Naive thymus-derived CD4-positive, alpha-beta T cell (primary cell): ENCODE data around the gene MADD. TPM values are rescaled to one million over a fixed set of nuclear protein-coding genes. Genes with fewer than 3 reads are reported as not detected.

Experiments
- ATAC-seq: fragments of 150-1000 bp; cut with Tn5 transposase; 2 replicates; pipeline ENCODE4 v1.10.0; 2021; ENCODE audit warnings: mild to moderate bottlenecking, moderate library complexity
- CTCF ChIA-PET: fragments of 350-600 bp; sonication (Branson Sonifier 250); formaldehyde crosslinking; loops from one replicate; lab custom pipeline; 2021; ENCODE audit warnings: antibody characterized with exemption; lab: Charles Lee
- POLR2A ChIA-PET: fragments of 350-600 bp; sonication (Branson Sonifier 250); formaldehyde crosslinking; loops from one replicate; lab custom pipeline; 2021; ENCODE audit warnings: antibody characterized with exemption, inconsistent platforms; lab: Charles Lee
- DNase-seq, 9 donors: peaks; one replicate each; pipeline versions ENCODE4 v3.0.0 to v3.0.0-alpha.2; 2020 to 2022; ENCODE audit warnings: mixed read lengths in 1 of 9
- H3K27ac ChIP-seq: one replicate; pipeline ENCODE4 v1.7.0; 2013; ENCODE audit warnings: mild to moderate bottlenecking, low read depth, low read length, moderate library complexity
- H3K27me3 ChIP-seq, 2 donors: one replicate each; pipeline ENCODE4 v1.7.0; 2013; ENCODE audit warnings: low read length in 2 of 2, mild to moderate bottlenecking in 2 of 2, moderate library complexity in 2 of 2; ENCODE audit not compliant: control insufficient read depth in 2 of 2, insufficient read depth in 2 of 2
- H3K36me3 ChIP-seq, 3 experiments: 1 replicate in 2 of 3; 2 replicates in 1 of 3; pipeline ENCODE4 v1.7.0; 2013; ENCODE audit warnings: low read length in 3 of 3, mild to moderate bottlenecking in 3 of 3, moderate library complexity in 1 of 3; ENCODE audit not compliant: insufficient read depth in 3 of 3, control insufficient read depth in 2 of 3
- H3K4me1 ChIP-seq, 2 donors: one replicate each; pipeline ENCODE4 v1.7.0; 2013; ENCODE audit warnings: low read length in 2 of 2, mild to moderate bottlenecking in 2 of 2, moderate library complexity in 1 of 2; ENCODE audit not compliant: control insufficient read depth in 2 of 2, insufficient read depth in 2 of 2
- H3K4me3 ChIP-seq: 2 replicates; pipeline ENCODE4 v1.7.0; 2013; ENCODE audit warnings: mild to moderate bottlenecking, low read length
- H3K9me3 ChIP-seq, 3 experiments: 1 replicate in 2 of 3; 2 replicates in 1 of 3; pipeline ENCODE4 v1.7.0; 2013; ENCODE audit warnings: low read length in 3 of 3; ENCODE audit not compliant: control insufficient read depth in 2 of 3
- H3K27ac Mint-ChIP-seq, 9 donors: one replicate each; pipeline ENCODE4 v1.8.0; 2020 to 2022; ENCODE audit warnings: mixed read lengths in 9 of 9, mild to moderate bottlenecking in 8 of 9, moderate library complexity in 5 of 9, inconsistent platforms in 2 of 9
- H3K27me3 Mint-ChIP-seq, 5 donors: one replicate each; pipeline ENCODE4 v1.8.0; 2021 to 2022; ENCODE audit warnings: mixed read lengths in 5 of 5, mild to moderate bottlenecking in 1 of 5
- H3K36me3 Mint-ChIP-seq, 5 donors: one replicate each; pipeline ENCODE4 v1.8.0; 2020 to 2022; ENCODE audit warnings: mixed read lengths in 5 of 5, mild to moderate bottlenecking in 3 of 5, inconsistent platforms in 1 of 5
- H3K4me1 Mint-ChIP-seq, 7 donors: one replicate each; pipeline ENCODE4 v1.8.0; 2020 to 2022; ENCODE audit warnings: mixed read lengths in 7 of 7, mild to moderate bottlenecking in 3 of 7, inconsistent platforms in 1 of 7
- H3K4me3 Mint-ChIP-seq, 10 donors: one replicate each; pipeline ENCODE4 v1.8.0; 2020 to 2022; ENCODE audit warnings: mild to moderate bottlenecking in 10 of 10, mixed read lengths in 10 of 10, moderate library complexity in 6 of 10, inconsistent platforms in 2 of 10
- H3K9me3 Mint-ChIP-seq, 11 donors: one replicate each; pipeline ENCODE4 v1.8.0; 2020 to 2022; ENCODE audit warnings: mixed read lengths in 11 of 11, mild to moderate bottlenecking in 4 of 11, inconsistent platforms in 1 of 11, moderate library complexity in 1 of 11
- intact Hi-C, 2 donors: fragments of 100-400 bp; cut with micrococcal nuclease; formaldehyde crosslinking; loops; one replicate each; pipeline ENCODE4 v1.15.1; 2023
- polyA plus RNA-seq, 2 donors: library from polyadenylated mRNA; unstranded; fragments of 300-500 nt; fragmentation: Illumina TruSeq; gene quantifications; one replicate each; pipeline ENCODE4 v1.2.3, GENCODE V29; 2021
- total RNA-seq, 6 experiments: library from RNA in 5 of 6; stranded (reverse) in 5 of 6; gene quantifications; 1 replicate in 5 of 6; 2 replicates in 1 of 6; pipeline ENCODE4 v1.2.3 and lab custom pipeline; 2021 to 2026

MADD gene
- total and polyA plus RNA-seq, 7 experiments from 2014 or later = 18.7 to 150 (median 117) TPM

DNA sequence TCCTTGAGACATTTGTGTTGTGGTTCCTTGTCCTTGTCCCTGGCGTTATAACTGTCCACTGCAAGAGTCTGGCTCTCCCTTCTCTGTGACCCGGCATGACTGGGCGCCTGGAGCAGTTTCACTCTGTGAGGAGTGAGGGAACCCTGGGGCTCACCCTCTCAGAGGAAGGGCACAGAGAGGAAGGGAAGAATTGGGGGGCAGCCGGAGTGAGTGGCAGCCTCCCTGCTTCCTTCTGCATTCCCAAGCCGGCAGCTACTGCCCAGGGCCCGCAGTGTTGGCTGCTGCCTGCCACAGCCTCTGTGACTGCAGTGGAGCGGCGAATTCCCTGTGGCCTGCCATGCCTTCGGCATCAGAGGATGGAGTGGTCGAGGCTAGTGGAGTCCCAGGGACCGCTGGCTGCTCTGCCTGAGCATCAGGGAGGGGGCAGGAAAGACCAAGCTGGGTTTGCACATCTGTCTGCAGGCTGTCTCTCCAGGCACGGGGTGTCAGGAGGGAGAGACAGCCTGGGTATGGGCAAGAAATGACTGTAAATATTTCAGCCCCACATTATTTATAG is 59.6 kb downstream of the MADD start:
- Mint-ChIP-seq H3K4me3 (no peak overlapping the region), H3K27ac (peak overlapping the region in 2 of 9 donors; percentile 25 to 81), H3K27me3 (no peaks in the 10 kb centered on the region), H3K9me3 (peaks cover 0 to 1% (median 0%) of the 10 kb centered on the region in 11 donors), H3K36me3 (peaks cover 8 to 37% (median 12%) of the 10 kb centered on the region in 5 donors), H3K4me1 (peaks cover 0 to 3% (median 0%) of the 10 kb centered on the region in 7 donors)
- Histone ChIP-seq H3K36me3 (peaks cover 0 to 19% (median 0%) of the 10 kb centered on the region in 3 experiments), H3K4me1 (no peaks in the 10 kb centered on the region), H3K27me3 (no peaks in the 10 kb centered on the region), H3K9me3 (no peaks in the 10 kb centered on the region), H3K27ac (no peak overlapping the region), H3K4me3 (no peak overlapping the region)
- ChIA-PET POLR2A (no interaction called here), CTCF (interaction anchor here (1.0 to 1.1 kb wide), 2 partner anchors 8 to 95 kb away, joined by 5 read pairs; no protein-coding TSS in a partner anchor)
- no peak for ATAC-seq
- intact Hi-C loops = no loop called here
- no peak for DNase-seq

DNA sequence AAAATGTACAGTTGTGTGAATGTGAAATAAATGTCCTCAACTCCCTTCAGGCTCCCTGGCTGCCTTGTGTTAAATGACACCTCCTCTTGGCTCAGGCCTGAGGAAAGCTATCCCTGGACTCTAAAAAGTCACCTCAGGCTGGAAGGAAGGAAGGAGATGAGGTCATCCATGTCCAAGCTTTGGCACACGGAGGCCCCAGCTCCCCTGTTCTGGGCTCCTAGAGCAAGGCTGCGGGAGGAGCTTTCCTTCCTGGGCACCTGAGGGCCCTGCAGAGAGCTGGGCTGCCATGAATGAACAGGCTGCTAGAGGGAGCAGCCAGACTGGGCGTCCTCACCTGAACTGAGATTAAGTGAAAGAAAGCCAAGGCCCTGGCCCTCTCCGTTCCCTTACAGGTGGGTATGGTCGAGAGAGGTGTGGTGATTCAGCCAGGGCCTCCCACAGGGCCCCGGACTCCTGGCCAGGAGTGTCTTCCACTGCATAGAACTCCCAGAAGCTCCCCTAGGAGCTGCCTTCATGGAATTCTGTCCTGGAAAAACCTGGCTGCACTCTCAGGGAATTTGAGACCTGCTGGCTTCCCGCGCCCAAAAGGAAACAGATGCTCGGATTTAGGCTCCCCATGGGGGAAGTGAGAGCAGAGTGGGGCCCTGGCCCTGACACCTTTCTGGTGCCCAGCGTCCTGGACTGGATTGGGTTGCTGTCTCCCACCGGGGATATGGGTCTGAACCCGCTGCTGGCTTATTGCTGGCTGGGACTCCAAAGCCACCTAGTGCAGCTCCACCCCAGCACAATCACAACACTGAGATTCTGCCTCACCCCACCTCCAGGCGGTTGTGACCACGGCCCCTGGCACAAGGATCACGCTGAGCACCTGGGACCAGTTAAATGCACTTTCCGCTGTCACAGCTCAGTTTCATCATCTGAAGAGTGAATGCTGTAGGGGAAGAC is 60.3 kb downstream of the MADD start:
- Mint-ChIP-seq H3K27ac (peak overlapping the region in 4 of 9 donors; percentile 5 to 67 (median 51)), H3K4me3 (no peak overlapping the region), H3K27me3 (no peaks in the 10 kb centered on the region), H3K36me3 (peaks cover 2 to 31% (median 7%) of the 10 kb centered on the region in 5 donors), H3K4me1 (no peaks in the 10 kb centered on the region), H3K9me3 (peaks cover 0 to 1% (median 0%) of the 10 kb centered on the region in 11 donors)
- no peak overlapping the region for H3K4me3 ChIP-seq
- no peaks in the 10 kb centered on the region for H3K4me1 ChIP-seq
- intact Hi-C loops = loop anchor here in 1 of 2 donors (1.0 kb wide), 3 partner anchors 78 to 124 kb away; partner anchors contain the start of gene SLC39A13
- ChIA-PET CTCF (interaction anchor here (0.5 to 1.1 kb wide), 3 partner anchors 9 to 869 kb away, joined by 3 to 5 read pairs (median 5); no protein-coding TSS in a partner anchor), POLR2A (interaction anchor here (0.5 kb wide), 1 partner anchor 107 kb away, joined by 4 read pairs; no protein-coding TSS in a partner anchor)
- ATAC-seq (no peak), DNase-seq (peak in 2 of 9 donors; percentile 11 to 13)
- H3K36me3 ChIP-seq = peaks cover 0 to 13% (median 0%) of the 10 kb centered on the region in 3 experiments
- H3K27ac ChIP-seq = no peak overlapping the region
- H3K27me3 ChIP-seq = no peaks in the 10 kb centered on the region
- no peaks in the 10 kb centered on the region for H3K9me3 ChIP-seq

DNA sequence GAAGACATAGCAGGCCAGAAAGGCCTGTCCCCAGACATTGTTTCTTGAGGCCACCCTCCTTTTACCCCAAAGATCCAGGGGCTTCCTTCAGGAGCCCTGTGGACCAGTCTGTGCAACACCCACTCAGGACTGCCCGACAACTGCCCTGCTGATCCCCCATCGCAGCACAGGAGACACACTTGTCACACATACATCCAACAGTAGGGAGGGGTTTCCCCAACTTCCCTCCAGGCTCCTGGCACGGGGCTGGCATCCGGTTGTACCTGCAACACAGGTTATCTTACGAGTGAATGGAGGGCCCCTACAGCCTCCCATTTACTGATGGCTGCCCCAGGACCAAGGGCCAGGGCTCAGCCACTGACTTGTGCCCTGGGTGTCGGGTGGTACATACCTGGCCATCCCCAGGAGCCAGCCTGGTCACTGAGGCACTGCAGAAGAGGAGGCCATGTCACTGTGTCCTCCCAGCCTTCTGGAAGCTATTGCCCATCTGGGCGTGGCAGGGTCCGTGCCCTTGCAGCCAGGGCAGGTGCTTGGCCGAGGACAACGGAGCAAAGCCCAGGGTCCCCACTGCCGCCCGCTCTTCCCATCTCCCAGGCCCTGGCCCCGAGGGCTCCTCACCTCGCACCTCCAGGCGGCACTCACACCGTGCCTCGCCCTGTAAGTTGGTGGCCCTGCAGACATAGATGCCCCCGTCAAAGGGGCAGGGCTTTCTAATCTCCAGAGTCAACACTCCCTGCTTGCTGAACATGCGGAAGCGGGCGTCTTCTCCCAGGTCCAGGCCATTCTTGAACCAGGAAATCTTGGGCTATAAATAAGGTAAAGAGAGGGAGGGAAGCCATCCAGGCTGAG is 61.7 kb downstream of the MADD start:
- peaks cover 0 to 13% (median 0%) of the 10 kb centered on the region in 3 experiments for H3K36me3 ChIP-seq
- Mint-ChIP-seq H3K9me3 (peaks cover 0 to 1% (median 0%) of the 10 kb centered on the region in 11 donors), H3K4me1 (no peaks in the 10 kb centered on the region), H3K27me3 (no peaks in the 10 kb centered on the region), H3K27ac (peak overlapping the region in 4 of 9 donors; percentile 31 to 54 (median 41)), H3K4me3 (no peak overlapping the region), H3K36me3 (peaks cover 0 to 20% (median 2%) of the 10 kb centered on the region in 5 donors)
- no peaks in the 10 kb centered on the region for H3K4me1 ChIP-seq
- intact Hi-C loops = no loop called here
- POLR2A ChIA-PET = no interaction called here
- ATAC-seq (no peak), DNase-seq (no peak)
- no peaks in the 10 kb centered on the region for H3K9me3 ChIP-seq
- no peak overlapping the region for H3K27ac ChIP-seq
- no peak overlapping the region for H3K4me3 ChIP-seq
- CTCF ChIA-PET = no interaction called here
- H3K27me3 ChIP-seq = no peaks in the 10 kb centered on the region

- no peaks in the 10 kb centered on the region for H3K27me3 Mint-ChIP-seq
- ATAC-seq = peak; percentile 10
These were observed 62.4 kb downstream of the MADD start for GRCh38 chr11:47332303-47332711.

GRCh38 chr11:47332791-47333525 is 63.0 kb downstream of the MADD start:
- Histone ChIP-seq H3K4me3 (no peak overlapping the region), H3K9me3 (no peaks in the 10 kb centered on the region), H3K27ac (no peak overlapping the region), H3K27me3 (no peaks in the 10 kb centered on the region), H3K36me3 (peaks cover 0 to 9% (median 0%) of the 10 kb centered on the region in 3 experiments), H3K4me1 (no peaks in the 10 kb centered on the region)
- Mint-ChIP-seq H3K9me3 (no peaks in the 10 kb centered on the region), H3K36me3 (peaks cover 0 to 11% (median 0%) of the 10 kb centered on the region in 5 donors), H3K4me1 (no peaks in the 10 kb centered on the region), H3K27me3 (no peaks in the 10 kb centered on the region), H3K4me3 (no peak overlapping the region), H3K27ac (peak overlapping the region in 1 of 9 donors; percentile 14)
- ChIA-PET CTCF (interaction anchor here (1.4 kb wide), 1 partner anchor 120 kb away, joined by 3 read pairs; no protein-coding TSS in a partner anchor), POLR2A (interaction anchor here (1.0 kb wide), 1 partner anchor 78 kb away, joined by 3 read pairs; no protein-coding TSS in a partner anchor)
- intact Hi-C loops = no loop called here
- ATAC-seq (no peak), DNase-seq (no peak)

More at GRCh38 chr11:47332303-47332711, 62.4 kb downstream of the MADD start:
- no peak overlapping the region for H3K4me3 Mint-ChIP-seq
- no peaks in the 10 kb centered on the region for H3K9me3 ChIP-seq
- H3K36me3 Mint-ChIP-seq = peaks cover 0 to 17% (median 0%) of the 10 kb centered on the region in 5 donors
- no peaks in the 10 kb centered on the region for H3K4me1 Mint-ChIP-seq
- H3K9me3 Mint-ChIP-seq = no peaks in the 10 kb centered on the region
- DNase-seq = no peak
- H3K27me3 ChIP-seq = no peaks in the 10 kb centered on the region
- CTCF ChIA-PET = no interaction called here
- H3K27ac ChIP-seq = no peak overlapping the region
- H3K27ac Mint-ChIP-seq = peak overlapping the region in 3 of 9 donors; percentile 31 to 44 (median 38)
- no peaks in the 10 kb centered on the region for H3K4me1 ChIP-seq
- H3K36me3 ChIP-seq = peaks cover 0 to 13% (median 0%) of the 10 kb centered on the region in 3 experiments
- intact Hi-C loops = no loop called here
- POLR2A ChIA-PET = no interaction called here
- H3K4me3 ChIP-seq = no peak overlapping the region
